HG02642 (cell line): ENCODE data around the gene ILK.
A peak's percentile ranks its signal among the peaks of the same experiment; 100 is the strongest.

Experiments used
- ATAC-seq: cut with Tn5 transposase; IDR thresholded peaks from one replicate; pipeline ENCODE4 v1.9.1; 2021; ENCODE audit warnings: mild to moderate bottlenecking; ENCODE audit not compliant: unreplicated experiment, poor library complexity

Gene ILK

GRCh38 chr11:6633422-6634408 lies 30.1 kb downstream of the ILK start:
- no peak for ATAC-seq

GRCh38 chr11:6634534-6634933 lies 31.0 kb downstream of the ILK start:
- ATAC-seq = no peak

DNA sequence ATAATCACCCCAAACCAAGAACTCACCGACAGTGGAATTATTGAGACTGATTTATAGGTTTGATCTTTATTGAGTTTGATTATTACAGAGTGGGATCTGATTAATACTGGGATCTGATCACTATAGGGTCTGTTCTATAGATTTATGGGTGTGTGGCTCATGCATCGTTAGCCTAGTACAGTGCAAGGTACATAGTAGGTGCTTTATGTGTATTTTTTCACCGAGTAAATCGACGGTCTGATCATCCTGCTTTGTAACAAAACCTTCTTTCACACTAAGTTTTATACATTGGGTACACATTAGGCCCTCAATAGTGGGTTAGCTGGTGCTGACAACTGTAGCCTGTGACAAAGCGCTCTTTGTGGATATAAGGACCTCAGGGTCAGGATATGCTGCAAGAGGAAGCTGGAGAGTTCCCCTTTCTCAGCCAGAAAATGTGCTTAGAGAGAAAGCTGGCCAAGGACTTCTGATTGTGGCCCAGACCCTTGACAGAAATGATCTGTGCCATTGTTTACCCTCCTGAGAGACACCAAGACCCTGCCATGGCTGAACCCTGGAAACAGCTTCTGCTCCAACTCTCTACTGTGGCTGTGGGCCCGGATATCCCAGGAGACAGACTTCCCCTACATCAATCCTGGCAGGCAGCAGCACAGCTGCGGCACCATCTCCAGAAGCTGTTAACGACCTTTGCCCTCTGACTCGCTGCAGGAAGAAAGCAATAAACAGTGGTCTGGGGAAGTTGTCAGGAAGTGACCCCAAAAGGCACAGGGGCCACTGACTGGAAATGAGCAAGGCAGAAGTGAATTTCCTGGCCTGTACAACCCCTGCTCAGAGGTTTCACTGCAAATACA lies 31.7 kb downstream of the ILK start:
- no peak for ATAC-seq

- ATAC-seq = no peak
Observed at GRCh38 chr11:6636480-6636879, 32.9 kb downstream of the ILK start.

GRCh38 chr11:6637871-6638270 lies 34.3 kb downstream of the ILK start:
- no peak for ATAC-seq

DNA sequence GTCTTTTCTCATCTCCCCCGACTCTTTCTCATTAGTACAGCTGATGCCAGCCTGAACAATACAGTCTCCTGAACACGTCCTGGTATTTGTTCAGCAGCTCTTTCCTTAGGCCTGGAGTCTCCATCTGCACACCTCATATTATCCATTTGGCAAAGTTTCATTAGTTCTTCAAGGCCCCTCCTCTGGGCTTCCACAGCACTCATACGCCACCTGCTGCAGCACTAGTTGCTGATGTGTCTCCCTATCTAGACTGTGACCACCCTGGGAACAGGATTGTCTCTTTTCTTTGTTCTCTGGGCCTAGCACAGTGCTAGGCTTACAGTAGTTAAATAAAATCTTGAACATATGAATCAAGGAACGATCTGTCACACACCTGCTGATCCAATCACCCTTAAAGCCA lies 34.9 kb downstream of the ILK start:
- ATAC-seq = no peak

- ATAC-seq = no peak
Observed at GRCh38 chr11:6640036-6640984, 36.7 kb downstream of the ILK start.

DNA sequence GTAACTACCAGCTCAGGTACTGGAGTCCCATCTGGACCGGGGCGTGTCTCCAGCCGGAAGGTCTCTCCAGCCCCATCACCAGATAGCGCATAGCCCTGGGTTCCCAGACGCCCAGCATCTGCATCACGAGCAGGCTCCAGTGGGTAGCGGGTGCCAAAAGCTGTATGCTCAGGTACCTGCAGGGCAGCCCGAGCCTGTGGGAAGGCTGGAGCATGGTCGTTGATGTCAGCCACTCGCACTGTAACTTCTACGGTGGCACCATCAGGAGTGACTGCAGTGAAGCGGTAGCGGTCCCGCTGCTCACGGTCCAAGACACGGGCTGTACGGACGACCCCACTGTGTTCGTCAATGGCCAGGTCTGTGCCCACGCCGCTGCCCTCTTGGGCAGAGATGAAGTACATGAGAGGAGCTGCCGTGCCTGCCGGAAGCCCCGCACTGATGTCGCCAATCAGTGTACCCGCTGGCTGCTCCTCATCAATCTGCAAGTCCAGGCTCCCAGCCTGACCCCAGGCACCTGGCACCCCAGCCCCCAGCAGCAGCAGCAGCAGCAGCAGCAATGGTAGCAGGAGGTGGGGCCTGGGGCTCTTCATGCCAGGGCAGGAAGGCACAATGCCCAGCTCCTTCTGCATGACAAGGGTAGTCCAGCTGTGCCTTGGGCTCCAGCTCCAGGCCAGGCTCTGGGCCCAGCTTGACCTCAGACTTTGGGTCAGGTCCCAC lies 37.6 kb downstream of the ILK start:
- ATAC-seq = no peak

DNA sequence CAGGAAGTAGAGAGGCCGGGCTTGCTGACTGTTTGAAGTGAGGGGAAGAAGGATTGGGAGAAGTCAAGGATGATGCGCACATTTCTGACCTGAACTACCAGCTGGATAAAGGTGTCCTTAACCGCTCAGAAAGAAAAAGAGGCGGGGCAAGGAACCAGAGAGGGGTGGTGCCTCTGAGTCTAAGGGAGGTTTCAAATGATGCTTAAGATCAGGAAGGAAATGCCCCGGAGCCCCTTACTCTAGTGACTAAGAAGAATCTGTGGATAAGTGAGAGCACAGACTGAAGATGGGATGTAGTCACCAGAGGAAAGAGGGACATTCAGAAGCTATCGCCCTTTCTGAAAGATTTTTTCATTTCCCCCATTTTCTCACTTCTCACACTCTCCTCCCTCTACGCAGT lies 39.4 kb downstream of the ILK start:
- no peak for ATAC-seq

GRCh38 chr11:6646071-6646470 lies 42.5 kb downstream of the ILK start:
- ATAC-seq = no peak

DNA sequence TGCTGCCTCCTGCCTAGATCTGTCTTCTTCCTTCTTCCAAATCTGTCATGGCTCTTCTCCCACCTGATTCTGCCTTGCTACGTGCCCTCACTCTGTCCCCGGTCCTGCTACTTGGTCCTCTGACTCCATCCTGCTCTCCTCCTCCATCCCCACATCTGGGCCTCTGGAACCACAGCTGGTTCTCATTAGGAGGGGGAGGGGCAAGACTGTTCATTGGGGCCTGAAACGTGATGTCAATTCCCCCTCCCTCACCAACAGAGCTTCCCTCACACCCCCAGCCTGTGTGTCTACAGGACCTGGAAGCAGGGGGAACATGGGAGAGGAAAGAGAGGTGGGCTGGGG lies 43.0 kb downstream of the ILK start:
- ATAC-seq = no peak

DNA sequence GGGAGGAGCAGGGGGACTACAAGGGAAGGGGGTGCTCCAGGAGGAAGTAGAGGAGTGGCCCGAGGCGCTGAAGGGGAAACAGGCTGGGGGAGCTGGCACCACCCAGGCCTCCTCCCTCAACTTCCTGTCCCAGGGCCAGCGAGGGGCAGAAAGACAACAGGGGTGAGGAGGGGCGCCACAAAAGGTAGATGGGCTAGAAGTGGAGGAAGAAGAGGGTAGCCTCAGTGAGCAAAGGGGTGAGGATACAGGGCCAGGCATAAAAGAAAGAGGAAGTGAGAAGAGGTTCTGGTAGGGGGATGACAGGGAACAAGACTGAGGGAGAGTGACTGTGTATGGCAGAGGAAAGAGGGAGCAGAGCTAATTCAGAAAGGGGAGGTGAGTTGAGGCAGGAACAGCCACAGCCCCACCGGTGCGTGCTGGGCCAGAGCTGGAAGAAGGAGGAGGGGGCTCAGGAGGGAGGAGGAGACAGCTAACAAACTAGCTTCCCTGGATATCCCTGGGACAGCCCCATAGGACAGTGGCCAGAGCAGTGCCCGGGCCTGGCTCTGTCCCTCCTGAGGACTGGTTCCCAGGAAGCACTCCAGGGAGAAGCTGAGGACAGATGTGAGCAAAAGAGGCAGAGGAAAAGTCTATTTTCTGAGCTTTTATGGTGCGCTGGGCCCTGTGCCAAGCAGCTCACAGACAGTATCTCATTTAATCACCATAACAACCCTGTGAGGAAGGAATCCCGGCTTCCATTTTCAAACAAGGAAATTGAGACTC lies 43.5 kb downstream of the ILK start:
- ATAC-seq = peak; percentile 90

- ATAC-seq = no peak
Observed at GRCh38 chr11:6647836-6648235, 44.3 kb downstream of the ILK start.

DNA sequence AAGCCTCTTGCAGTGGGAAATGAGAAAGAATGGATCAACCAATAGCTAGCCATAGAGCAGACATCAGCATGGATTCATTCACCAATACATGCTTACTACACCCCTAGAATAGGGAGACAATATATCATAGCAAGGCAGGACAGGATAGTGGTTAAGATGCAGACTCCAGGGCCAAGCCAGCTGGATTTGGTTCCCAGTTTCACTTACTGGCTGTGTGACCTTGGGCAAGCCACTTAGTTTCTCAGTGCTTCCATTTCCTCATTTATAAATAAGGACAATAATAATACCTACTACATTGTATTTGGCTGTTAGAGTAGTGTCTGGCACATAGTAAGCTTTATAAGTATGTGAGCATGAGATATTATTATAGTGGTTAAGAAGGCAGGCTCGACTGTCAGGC lies 44.9 kb downstream of the ILK start:
- no peak for ATAC-seq

DNA sequence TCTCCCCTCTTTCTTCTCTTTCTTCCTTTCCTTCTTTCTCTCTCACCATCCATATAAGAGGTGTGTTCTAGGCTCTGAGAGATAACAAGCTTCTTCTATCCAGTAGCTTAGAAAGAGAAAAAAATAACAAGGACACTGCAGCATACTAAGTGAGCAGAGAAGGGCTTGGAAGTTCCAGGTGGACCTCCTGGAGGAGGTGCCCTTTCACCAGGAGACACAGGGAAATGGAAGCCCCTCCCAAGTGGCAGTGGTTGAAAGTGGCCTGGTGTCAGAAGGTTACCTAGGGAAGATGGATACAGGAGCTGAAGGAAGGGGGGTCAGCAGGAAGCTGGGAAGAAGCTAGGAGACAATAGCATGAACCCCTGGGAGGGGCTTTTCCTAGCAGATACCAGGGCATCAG lies 46.5 kb downstream of the ILK start:
- no peak for ATAC-seq

DNA sequence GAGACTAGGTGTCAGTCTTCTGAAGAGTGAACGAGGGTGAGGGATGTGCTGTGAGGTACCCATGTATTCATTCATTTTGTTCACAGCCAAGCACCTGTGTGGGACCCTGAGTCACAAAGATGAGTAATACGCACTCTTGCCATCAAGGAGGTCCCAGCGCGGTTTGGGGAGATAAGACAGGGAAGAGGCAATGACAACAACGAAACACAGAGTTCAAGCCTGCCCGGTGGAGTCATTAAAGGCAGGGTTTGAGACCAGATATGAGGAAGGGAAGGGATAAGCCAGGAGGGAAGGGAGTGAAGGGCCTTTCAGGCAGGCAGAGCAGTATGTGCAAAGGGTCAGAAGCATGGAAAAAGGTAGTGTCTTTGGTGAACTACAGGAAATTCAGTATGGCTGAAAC lies 47.4 kb downstream of the ILK start:
- ATAC-seq = no peak

- ATAC-seq = no peak
Observed at GRCh38 chr11:6652182-6652581, 48.6 kb downstream of the ILK start.

DNA sequence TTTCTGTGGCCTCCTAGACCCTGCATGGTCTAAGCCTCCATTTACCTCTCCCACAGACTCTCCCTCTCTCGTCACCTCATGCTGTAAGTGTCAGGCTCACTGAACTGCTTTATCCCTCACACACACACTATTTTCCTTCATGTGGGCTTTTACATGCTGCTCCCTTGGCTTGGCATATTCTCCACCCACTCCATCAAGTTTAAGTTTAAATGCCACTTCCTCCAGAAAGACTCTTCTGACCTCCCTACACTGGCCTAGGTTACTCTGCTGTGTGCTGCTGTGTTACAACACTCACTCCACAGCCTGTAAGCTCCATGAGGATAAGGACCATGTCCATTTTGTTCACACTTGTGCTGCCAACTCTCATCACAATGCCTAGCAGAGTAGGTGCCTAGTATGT lies 49.5 kb downstream of the ILK start:
- no peak for ATAC-seq

DNA sequence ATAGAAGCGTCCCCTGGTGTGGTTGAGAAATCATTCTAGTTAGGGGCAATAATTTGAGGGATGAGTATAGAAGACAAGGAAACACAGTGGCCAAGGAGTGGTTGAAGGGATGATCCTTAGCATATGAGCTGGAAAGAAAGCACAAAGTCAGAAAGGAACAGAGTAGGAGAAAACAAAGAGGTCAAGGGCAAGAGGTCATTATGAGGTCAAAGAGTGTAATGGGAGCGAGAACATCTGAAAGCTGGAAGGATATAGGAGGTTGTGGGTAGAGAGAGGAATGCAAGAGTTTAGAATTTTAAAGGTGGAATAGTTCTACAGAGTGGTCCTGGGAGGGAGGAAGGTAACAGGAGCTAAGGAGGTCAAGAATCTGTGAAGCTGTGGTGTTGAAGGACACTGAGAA lies 50.1 kb downstream of the ILK start:
- no peak for ATAC-seq
